ENCODE results near the gene JOSD1.

Gene JOSD1

GRCh38 chr22:38645430-38645829, 55.3 kb downstream of the JOSD1 start:
- no peak for TF ChIP-seq CTCF (IDR thresholded peaks at IDR 0.05)

- no peak for TF ChIP-seq CTCF (IDR thresholded peaks at IDR 0.05)
Observed at GRCh38 chr22:38641476-38642040, 59.2 kb downstream of the JOSD1 start.

- no peak for TF ChIP-seq CTCF (IDR thresholded peaks at IDR 0.05)
Observed at GRCh38 chr22:38638728-38639127, 62.0 kb downstream of the JOSD1 start.

GRCh38 chr22:38638216-38638615, 62.5 kb downstream of the JOSD1 start:
- no peak for TF ChIP-seq CTCF (IDR thresholded peaks at IDR 0.05)

Measured in LNCAP (cell line).